A673 (cell line): ENCODE data around the gene HMGB1. TPM values are rescaled to one million over a fixed set of nuclear protein-coding genes. Genes with fewer than 3 reads are reported as not detected.

Experiments
- BruUV-seq: library from RNA; stranded (reverse); fragments of 400-500 nt; replicated peaks from 2 replicates; lab custom pipeline; 2021; lab: Mats Ljungman, UMichigan
- CTCF ChIA-PET: fragments of 300-600 bp; sonication (Branson Sonifier 250); formaldehyde crosslinking; loops from one replicate; lab custom pipeline; 2022; ENCODE audit warnings: antibody characterized with exemption; lab: Charles Lee
- POLR2A ChIA-PET: fragments of 300-600 bp; sonication (Branson Sonifier 250); formaldehyde crosslinking; loops from one replicate; lab custom pipeline; 2022; ENCODE audit warnings: antibody characterized with exemption; ENCODE audit not compliant: low non-redundant PET; lab: Charles Lee
- DNase-seq: peaks from one replicate; pipeline ENCODE4 v3.0.0-alpha.2; 2015; ENCODE audit warnings: low spot score
- H3K27ac ChIP-seq: fragments of 200-600 bp; sonication (generic); 2 replicates; pipeline ENCODE4 v1.5.1; 2016; ENCODE audit warnings: mixed run types, low read depth, mild to moderate bottlenecking, mixed read lengths, antibody characterized with exemption, low read length; ENCODE audit not compliant: poor library complexity, severe bottlenecking
- H3K27me3 ChIP-seq: fragments of 200-600 bp; sonication (generic); replicated peaks from 2 replicates; pipeline ENCODE4 v1.6.1; 2017; ENCODE audit warnings: mixed run types, low read depth, mild to moderate bottlenecking, mixed read lengths, antibody characterized with exemption, low read length; ENCODE audit not compliant: insufficient read depth, poor library complexity
- H3K36me3 ChIP-seq: fragments of 200-600 bp; sonication (generic); 2 replicates; pipeline ENCODE4 v1.6.1; 2016; ENCODE audit warnings: mixed run types, mild to moderate bottlenecking, mixed read lengths, antibody characterized with exemption, low read length; ENCODE audit not compliant: insufficient read depth, poor library complexity, severe bottlenecking
- H3K4me1 ChIP-seq: fragments of 200-600 bp; sonication (generic); 2 replicates; pipeline ENCODE4 v1.6.1; 2017; ENCODE audit warnings: mixed run types, mild to moderate bottlenecking, mixed read lengths, antibody characterized with exemption, low read length; ENCODE audit not compliant: insufficient read depth, poor library complexity, severe bottlenecking
- H3K4me3 ChIP-seq: fragments of 200-600 bp; sonication (generic); 2 replicates; pipeline ENCODE4 v1.5.1; 2016; ENCODE audit warnings: low read depth, mixed run types, mild to moderate bottlenecking, mixed read lengths, low read length; ENCODE audit not compliant: poor library complexity, severe bottlenecking
- H3K9me3 ChIP-seq: fragments of 200-600 bp; sonication (generic); 2 replicates; pipeline ENCODE4 v1.6.1; 2016; ENCODE audit warnings: mixed run types, low read depth, mild to moderate bottlenecking, mixed read lengths, antibody characterized with exemption, low read length; ENCODE audit not compliant: poor library complexity, severe bottlenecking
- CTCF ChIP-seq: fragments of 300-800, 200-600 bp; sonication (generic); conservative IDR thresholded peaks from 2 replicates; pipeline ENCODE4 v1.5.1; 2017; ENCODE audit warnings: low read depth, mild to moderate bottlenecking, antibody characterized with exemption, low read length, moderate library complexity, mixed read lengths
- EZH2 ChIP-seq: fragments of 200-600 bp; sonication (generic); IDR thresholded peaks from 2 replicates; pipeline ENCODE4 v1.6.1; 2017; ENCODE audit warnings: borderline replicate concordance, low read depth, mild to moderate bottlenecking, mixed read lengths, antibody characterized with exemption, low read length; ENCODE audit not compliant: poor library complexity, severe bottlenecking
- intact Hi-C: fragments of 100-400 bp; cut with micrococcal nuclease; formaldehyde crosslinking; loops from one replicate; pipeline ENCODE4 v1.10.0; 2022; ENCODE audit not compliant: unreplicated experiment
- total RNA-seq: library from RNA; stranded (reverse); gene quantifications from 2 replicates; pipeline ENCODE4 v1.2.3, GENCODE V29; 2021

HMGB1 gene
- total RNA-seq, 1 experiment from 2014 or later = 1,602 TPM

- H3K9me3 ChIP-seq = no peaks in the 10 kb centered on the region
- intact Hi-C loops = no loop called here
- no peaks in the 10 kb centered on the region for H3K27me3 ChIP-seq
- H3K27ac ChIP-seq = no peak overlapping the region
- H3K4me3 ChIP-seq = no peak overlapping the region
- ChIA-PET POLR2A (no interaction called here), CTCF (no interaction called here)
- no peaks in the 10 kb centered on the region for H3K36me3 ChIP-seq
- no peaks in the 10 kb centered on the region for H3K4me1 ChIP-seq
- DNase-seq = no peak
- BruUV-seq = no TSS peak
- TF ChIP-seq EZH2 = no peak
- TF ChIP-seq CTCF = no peak
These were observed 33.6 kb upstream of the HMGB1 start for GRCh38 chr13:30499338-30499737.

- no peak overlapping the region for H3K27ac ChIP-seq
- H3K9me3 ChIP-seq = no peaks in the 10 kb centered on the region
- intact Hi-C loops = no loop called here
- no peaks in the 10 kb centered on the region for H3K36me3 ChIP-seq
- ChIA-PET POLR2A (no interaction called here), CTCF (no interaction called here)
- no peak overlapping the region for H3K4me3 ChIP-seq
- no peak for DNase-seq
- H3K4me1 ChIP-seq = no peaks in the 10 kb centered on the region
- H3K27me3 ChIP-seq = no peaks in the 10 kb centered on the region
- no TSS peak for BruUV-seq
- TF ChIP-seq CTCF = no peak
- no peak for TF ChIP-seq EZH2
These were observed 30.4 kb upstream of the HMGB1 start for GRCh38 chr13:30496147-30496546.

GRCh38 chr13:30495746-30496145 lies 30.0 kb upstream of the HMGB1 start:
- Histone ChIP-seq H3K9me3 (no peaks in the 10 kb centered on the region), H3K27me3 (no peaks in the 10 kb centered on the region), H3K36me3 (no peaks in the 10 kb centered on the region), H3K27ac (no peak overlapping the region), H3K4me3 (no peak overlapping the region), H3K4me1 (no peaks in the 10 kb centered on the region)
- TF ChIP-seq CTCF (no peak), EZH2 (no peak)
- intact Hi-C loops = no loop called here
- CTCF ChIA-PET = no interaction called here
- DNase-seq = no peak
- BruUV-seq = no TSS peak
- POLR2A ChIA-PET = no interaction called here
